Airway epithelial cell (primary cell): ENCODE data around the gene GJD4. TPM values are rescaled to one million over a fixed set of nuclear protein-coding genes. Genes with fewer than 3 reads are reported as not detected.

Experiments
- total RNA-seq: library from RNA; depleted of rRNA; stranded (reverse); fragments of >200 nt; gene quantifications from 2 replicates; pipeline ENCODE4 v1.2.3, GENCODE V29; 2015

The GJD4 gene
- not detected in 2 replicates for total RNA-seq

GRCh38 chr10:35605191-35605590, at the start of gene GJD4:
Gene GJD4 (plus strand): TSS chr10:35605341. CDS start chr10:35605568, 227 bp downstream.

GRCh38 chr10:35642035-35642792, 37.1 kb downstream of the GJD4 start, which contains the start of gene FZD8:
Gene FZD8 (minus strand): TSS chr10:35642296. CDS start chr10:35641429, 867 bp downstream.

Other genes starting within 250 kb of the GJD4 start
- 4.0 and 6.6 TPM in 2 replicates for gene FZD8, start 37.0 kb downstream of the GJD4 start, total RNA-seq